ENCODE measurements around the gene ANO5. TPM values are rescaled to one million over a fixed set of nuclear protein-coding genes. Genes with fewer than 3 reads are reported as not detected.

The ANO5 gene
- 1.2 TPM for total RNA-seq

GRCh38 chr11:22192642-22193347, at the start of gene ANO5:
ANO5 (plus strand) TSS chr11:22193085; CDS start chr11:22193493, 408 bp downstream.
- Histone ChIP-seq H3K4me1 (peaks cover 10% of the 10 kb centered on the region), H3K27me3 (no peaks in the 10 kb centered on the region), H3K9me3 (no peaks in the 10 kb centered on the region), H3K27ac (no peak within 1 kb of the TSS), H3K4me3 (peak within 1 kb of the TSS; percentile 39 to 53), H3K36me3 (no peaks in the 10 kb centered on the region)
- DNase-seq (ENCODE audit: extremely low spot score in 2 of 2), result no peak
- intact Hi-C loops (cut with DNase I), result no loop called here
- no peak for TF ChIP-seq POLR2A (IDR thresholded peaks at IDR 0.05)
- no peak for TF ChIP-seq CTCF (IDR thresholded peaks at IDR 0.05)
- TF ChIP-seq POLR2AphosphoS5 (IDR thresholded peaks at IDR 0.05; ENCODE audit: insufficient read depth in 1 of 2, low read depth in 1 of 2), result no peak

GRCh38 chr11:22151649-22152197, 41.2 kb upstream of the ANO5 start:
- intact Hi-C loops (cut with DNase I), result no loop called here
- Histone ChIP-seq H3K4me1 (no peaks in the 10 kb centered on the region), H3K27me3 (no peaks in the 10 kb centered on the region), H3K9me3 (no peaks in the 10 kb centered on the region), H3K27ac (no peak overlapping the region), H3K4me3 (no peak overlapping the region), H3K36me3 (no peaks in the 10 kb centered on the region)
- TF ChIP-seq CTCF (IDR thresholded peaks at IDR 0.05) (no peak), POLR2A (IDR thresholded peaks at IDR 0.05) (no peak), POLR2AphosphoS5 (IDR thresholded peaks at IDR 0.05; ENCODE audit: insufficient read depth in 1 of 2, low read depth in 1 of 2) (no peak)
- DNase-seq (ENCODE audit: extremely low spot score in 2 of 2), result no peak

GRCh38 chr11:22157531-22157930, 35.4 kb upstream of the ANO5 start:
- Histone ChIP-seq H3K4me1 (no peaks in the 10 kb centered on the region), H3K4me3 (no peak overlapping the region), H3K27me3 (no peaks in the 10 kb centered on the region), H3K36me3 (no peaks in the 10 kb centered on the region), H3K27ac (no peak overlapping the region), H3K9me3 (no peaks in the 10 kb centered on the region)
- intact Hi-C loops (cut with DNase I), result no loop called here
- no peak for TF ChIP-seq POLR2AphosphoS5 (IDR thresholded peaks at IDR 0.05; ENCODE audit: insufficient read depth in 1 of 2, low read depth in 1 of 2)
- TF ChIP-seq CTCF (IDR thresholded peaks at IDR 0.05), result no peak
- TF ChIP-seq POLR2A (IDR thresholded peaks at IDR 0.05), result no peak
- no peak for DNase-seq (ENCODE audit: extremely low spot score in 2 of 2)

GRCh38 chr11:22161489-22161888, 31.4 kb upstream of the ANO5 start:
- H3K9me3 ChIP-seq, result no peaks in the 10 kb centered on the region
- intact Hi-C loops (cut with DNase I), result no loop called here

More at GRCh38 chr11:22161489-22161888, 31.4 kb upstream of the ANO5 start:
- Histone ChIP-seq H3K27ac (no peak overlapping the region), H3K36me3 (no peaks in the 10 kb centered on the region), H3K4me1 (no peaks in the 10 kb centered on the region), H3K4me3 (no peak overlapping the region), H3K27me3 (no peaks in the 10 kb centered on the region)
- no peak for DNase-seq (ENCODE audit: extremely low spot score in 2 of 2)
- TF ChIP-seq POLR2A (IDR thresholded peaks at IDR 0.05) (no peak), CTCF (IDR thresholded peaks at IDR 0.05) (no peak), POLR2AphosphoS5 (IDR thresholded peaks at IDR 0.05; ENCODE audit: insufficient read depth in 1 of 2, low read depth in 1 of 2) (no peak)

All from vagina (tissue), 2 donors.